Smooth muscle cell (in vitro differentiated cells): ENCODE results near the gene BANF1. TPM values are rescaled to one million over a fixed set of nuclear protein-coding genes. Genes with fewer than 3 reads are reported as not detected.

ENCODE experiments used
- DNase-seq: peaks from one replicate; lab custom pipeline; 2025; ENCODE audit not compliant: unreplicated experiment; lab: John Stamatoyannopoulos, UW
- H2AFZ ChIP-seq: fragments of 200-600 bp; sonication (generic); 2 replicates; pipeline ENCODE4 v1.6.0; 2016; ENCODE audit warnings: antibody characterized with exemption, low read depth, mild to moderate bottlenecking
- H3F3A ChIP-seq: fragments of 200-600 bp; sonication (generic); 2 replicates; pipeline ENCODE4 v1.6.0; 2017; ENCODE audit warnings: antibody characterized with exemption, low read depth
- H3K27ac ChIP-seq: fragments of 200-600 bp; sonication (generic); 2 replicates; pipeline ENCODE4 v1.5.1; 2016; ENCODE audit warnings: low read depth, mild to moderate bottlenecking
- H3K27me3 ChIP-seq: fragments of 200-600 bp; sonication (generic); 2 replicates; pipeline ENCODE4 v1.6.1; 2016; ENCODE audit warnings: low read depth, mild to moderate bottlenecking
- H3K36me3 ChIP-seq: fragments of 200-600 bp; sonication (generic); 2 replicates; pipeline ENCODE4 v1.5.1; 2016; ENCODE audit warnings: low read depth
- H3K4me1 ChIP-seq: fragments of 200-600 bp; sonication (generic); 2 replicates; pipeline ENCODE4 v1.5.1; 2016; ENCODE audit warnings: low read depth
- H3K4me2 ChIP-seq: fragments of 200-600 bp; sonication (generic); 2 replicates; pipeline ENCODE4 v1.6.0; 2016; ENCODE audit warnings: mild to moderate bottlenecking
- H3K4me3 ChIP-seq: fragments of 200-600 bp; sonication (generic); 2 replicates; pipeline ENCODE4 v1.5.1; 2016; ENCODE audit warnings: mild to moderate bottlenecking
- H3K79me2 ChIP-seq: fragments of 200-600 bp; sonication (generic); 2 replicates; pipeline ENCODE4 v1.6.0; 2016; ENCODE audit warnings: low read depth, mild to moderate bottlenecking
- H3K9ac ChIP-seq: fragments of 200-600 bp; sonication (generic); 2 replicates; pipeline ENCODE4 v1.6.0; 2016; ENCODE audit warnings: low read depth
- H3K9me3 ChIP-seq: fragments of 200-600 bp; sonication (generic); replicated peaks from 2 replicates; pipeline ENCODE4 v1.5.1; 2016; ENCODE audit warnings: low read depth
- H4K20me1 ChIP-seq: fragments of 200-600 bp; sonication (generic); 2 replicates; pipeline ENCODE4 v1.6.0; 2016; ENCODE audit warnings: low read depth
- WGBS: methylation state at CpG from one replicate; pipeline ENCODE4 v1.1.7; 2016; ENCODE audit warnings: low lambda C conversion rate; 5-methylcytosine and 5-hydroxymethylcytosine counted together
- polyA plus RNA-seq: library from polyadenylated mRNA; unstranded; fragments of >200 nt; fragmentation: Nextera tagmentation; extraction: Ambion mirVana; gene quantifications from 2 replicates; pipeline ENCODE4 v1.2.1, GENCODE V29; 2016
- total RNA-seq: library from RNA; depleted of rRNA; stranded (reverse); fragments of >200 nt; gene quantifications from 2 replicates; pipeline ENCODE4 v1.2.3, GENCODE V29; 2014
- TF ChIP-seq, protein P1 (sequence below): fragments of 200-600 bp; sonication (generic); IDR thresholded peaks from 2 replicates; pipeline ENCODE4 v1.5.1; 2017; ENCODE audit warnings: borderline replicate concordance, mild to moderate bottlenecking, antibody characterized with exemption; ENCODE audit not compliant: insufficient read depth, poor library complexity, severe bottlenecking

The BANF1 gene
- total and polyA plus RNA-seq, 2 experiments from 2014 or later = 61.7 to 269 TPM

DNA sequence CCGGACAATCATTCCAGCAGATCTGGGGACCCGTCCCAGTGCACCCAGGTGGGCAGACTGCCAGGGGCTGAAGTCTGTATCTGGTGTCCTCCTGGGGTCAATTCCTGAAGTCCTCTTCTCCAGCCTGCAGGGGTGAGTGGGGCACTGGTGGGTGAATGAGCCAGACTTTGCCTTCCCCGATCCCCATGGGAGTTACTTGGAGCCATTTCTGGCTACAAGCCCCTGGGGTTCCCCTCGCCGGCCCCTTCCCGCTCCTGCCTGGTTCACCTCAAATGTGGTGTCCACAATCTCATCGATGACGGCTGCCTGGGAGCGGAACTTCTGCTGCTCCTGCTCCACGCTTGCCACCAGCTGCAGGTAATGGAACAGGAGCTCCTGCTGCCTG is 14.5 kb downstream of the BANF1 start:
- WGBS = 96% methylated on average over 10 of the region's 10 CpGs
- H3K4me3 ChIP-seq = no peak overlapping the region
- H2AFZ ChIP-seq = no peak overlapping the region
- H3F3A ChIP-seq = no peaks in the 10 kb centered on the region
- no peaks in the 10 kb centered on the region for H3K79me2 ChIP-seq
- no peaks in the 10 kb centered on the region for H3K4me1 ChIP-seq
- no peak overlapping the region for H3K9ac ChIP-seq
- H3K4me2 ChIP-seq = no peak overlapping the region
- no peaks in the 10 kb centered on the region for H3K9me3 ChIP-seq
- TF ChIP-seq, protein P1, sequence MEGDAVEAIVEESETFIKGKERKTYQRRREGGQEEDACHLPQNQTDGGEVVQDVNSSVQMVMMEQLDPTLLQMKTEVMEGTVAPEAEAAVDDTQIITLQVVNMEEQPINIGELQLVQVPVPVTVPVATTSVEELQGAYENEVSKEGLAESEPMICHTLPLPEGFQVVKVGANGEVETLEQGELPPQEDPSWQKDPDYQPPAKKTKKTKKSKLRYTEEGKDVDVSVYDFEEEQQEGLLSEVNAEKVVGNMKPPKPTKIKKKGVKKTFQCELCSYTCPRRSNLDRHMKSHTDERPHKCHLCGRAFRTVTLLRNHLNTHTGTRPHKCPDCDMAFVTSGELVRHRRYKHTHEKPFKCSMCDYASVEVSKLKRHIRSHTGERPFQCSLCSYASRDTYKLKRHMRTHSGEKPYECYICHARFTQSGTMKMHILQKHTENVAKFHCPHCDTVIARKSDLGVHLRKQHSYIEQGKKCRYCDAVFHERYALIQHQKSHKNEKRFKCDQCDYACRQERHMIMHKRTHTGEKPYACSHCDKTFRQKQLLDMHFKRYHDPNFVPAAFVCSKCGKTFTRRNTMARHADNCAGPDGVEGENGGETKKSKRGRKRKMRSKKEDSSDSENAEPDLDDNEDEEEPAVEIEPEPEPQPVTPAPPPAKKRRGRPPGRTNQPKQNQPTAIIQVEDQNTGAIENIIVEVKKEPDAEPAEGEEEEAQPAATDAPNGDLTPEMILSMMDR = no peak
- H4K20me1 ChIP-seq = no peaks in the 10 kb centered on the region
- DNase-seq = no peak
- peaks cover 8% of the 10 kb centered on the region for H3K27me3 ChIP-seq
- H3K27ac ChIP-seq = no peak overlapping the region
- no peaks in the 10 kb centered on the region for H3K36me3 ChIP-seq

DNA sequence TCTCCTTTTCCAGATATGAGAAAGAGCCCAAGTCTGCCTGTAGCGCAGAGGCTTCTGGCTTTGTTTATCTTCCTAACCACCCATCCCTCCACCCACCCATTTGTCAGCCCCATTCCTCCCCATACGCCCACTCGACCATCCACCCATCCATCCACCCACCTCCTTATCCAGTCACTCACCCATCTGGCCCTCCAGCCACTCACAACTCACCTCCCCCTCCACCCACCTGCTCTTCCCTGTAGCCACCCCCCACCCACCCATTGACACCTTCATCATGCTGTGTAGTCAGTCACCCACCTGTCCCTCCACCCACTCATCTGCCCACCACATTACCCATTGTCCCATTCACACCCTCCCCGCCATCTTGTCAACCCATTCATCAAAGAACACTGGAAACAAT is 15.0 kb downstream of the BANF1 start:
- Histone ChIP-seq H3K9ac (no peak overlapping the region), H4K20me1 (no peaks in the 10 kb centered on the region), H3K4me1 (no peaks in the 10 kb centered on the region), H3K79me2 (no peaks in the 10 kb centered on the region), H3K9me3 (no peaks in the 10 kb centered on the region), H3K27me3 (peaks cover 3% of the 10 kb centered on the region), H3K4me2 (no peak overlapping the region), H3F3A (no peaks in the 10 kb centered on the region), H3K27ac (no peak overlapping the region), H3K36me3 (no peaks in the 10 kb centered on the region), H3K4me3 (no peak overlapping the region), H2AFZ (no peak overlapping the region)
- DNase-seq = no peak
- TF ChIP-seq, protein P1 = no peak
- WGBS = 100% methylated on average over 2 of the region's 4 CpGs

DNA sequence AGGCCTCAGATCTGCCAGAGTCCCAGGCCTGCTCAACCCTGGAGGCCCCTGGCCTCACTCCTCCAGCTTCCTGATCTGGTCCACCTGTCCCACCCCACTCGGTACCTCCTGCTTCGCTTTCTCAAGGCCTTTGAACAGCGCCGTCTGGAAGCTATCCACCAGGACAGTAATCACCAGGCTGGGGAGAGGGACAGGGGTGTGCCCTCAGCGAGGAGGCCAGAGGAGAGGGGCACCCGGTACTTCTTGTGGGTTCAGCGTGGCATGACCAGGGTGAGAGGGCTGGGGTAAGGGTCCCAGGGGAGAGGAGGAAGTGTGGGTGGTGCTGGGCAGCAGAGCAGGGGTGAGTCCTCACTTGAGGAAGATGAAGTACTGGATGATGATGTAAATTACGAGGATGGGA is 17.9 kb downstream of the BANF1 start:
- WGBS = 97% methylated on average over 7 of the region's 8 CpGs

More for the DNA sequence above, 17.9 kb downstream of the BANF1 start:
- Histone ChIP-seq H3K36me3 (no peaks in the 10 kb centered on the region), H3K27me3 (no peaks in the 10 kb centered on the region), H3K4me2 (no peak overlapping the region), H3F3A (no peaks in the 10 kb centered on the region), H3K9ac (no peak overlapping the region), H3K4me1 (no peaks in the 10 kb centered on the region), H2AFZ (no peak overlapping the region), H3K9me3 (no peaks in the 10 kb centered on the region), H3K27ac (no peak overlapping the region), H3K4me3 (no peak overlapping the region), H3K79me2 (no peaks in the 10 kb centered on the region), H4K20me1 (no peaks in the 10 kb centered on the region)
- no peak for DNase-seq
- TF ChIP-seq, protein P1 = no peak
